Endothelial cell of umbilical vein (primary cell): ENCODE results near the gene VGLL4. TPM values are rescaled to one million over a fixed set of nuclear protein-coding genes. Genes with fewer than 3 reads are reported as not detected.

ENCODE experiments used
- BruUV-seq: library from RNA; stranded (reverse); fragments of 400-500 nt; replicated peaks from 2 replicates; lab custom pipeline; 2021; lab: Mats Ljungman, UMichigan
- CTCF ChIA-PET: fragments of 300-600, 350-600 bp; sonication (Branson Sonifier 250); formaldehyde crosslinking; loops from one replicate; lab custom pipeline; 2021; ENCODE audit warnings: antibody characterized with exemption, inconsistent platforms; lab: Charles Lee
- POLR2A ChIA-PET: fragments of 300-600, 350-600 bp; sonication (Branson Sonifier 250); formaldehyde crosslinking; loops from one replicate; lab custom pipeline; 2021; ENCODE audit warnings: antibody characterized with exemption, inconsistent platforms; lab: Charles Lee
- DNase-seq: peaks from one replicate; pipeline ENCODE4 v3.0.0-alpha.2; 2011; ENCODE audit warnings: low read depth, low spot score
- FAIRE-seq: peaks from 2 replicates; lab custom pipeline; 2011; peaks lifted over from hg19 to GRCh38; lab: Jason Lieb, UNC
- H2AFZ ChIP-seq: 2 replicates; pipeline ENCODE4 v1.6.0; 2012; ENCODE audit warnings: low read depth, low read length, control low read depth, inconsistent platforms
- H3K27ac ChIP-seq: 2 replicates; pipeline ENCODE4 v1.5.1; 2011; ENCODE audit warnings: low read depth, mild to moderate bottlenecking, control low read depth, low read length, moderate library complexity; ENCODE audit not compliant: insufficient read depth
- H3K27me3 ChIP-seq, 2 experiments: 2 replicates each; pipeline versions ENCODE4 v1.6.0 to v1.6.1; 2011; ENCODE audit warnings: low read length in 2 of 2, mixed read lengths in 1 of 2; ENCODE audit not compliant: control insufficient read depth in 2 of 2, insufficient read depth in 2 of 2
- H3K36me3 ChIP-seq, 2 experiments: 2 replicates in 1 of 2; 3 replicates in 1 of 2; pipeline ENCODE4 v1.5.1; 2011; ENCODE audit warnings: low read length in 2 of 2, mild to moderate bottlenecking in 1 of 2, moderate library complexity in 1 of 2; ENCODE audit not compliant: control insufficient read depth in 2 of 2, insufficient read depth in 2 of 2; ENCODE audit errors: extremely low read depth in 1 of 2
- H3K4me1 ChIP-seq: 3 replicates; pipeline ENCODE4 v1.5.1; 2011; ENCODE audit warnings: mild to moderate bottlenecking, low read length; ENCODE audit not compliant: control insufficient read depth, insufficient read depth; ENCODE audit errors: extremely low read depth
- H3K4me2 ChIP-seq: 2 replicates; pipeline ENCODE4 v1.6.1; 2011; ENCODE audit warnings: low read length, control low read depth, mixed read lengths; ENCODE audit not compliant: insufficient read depth
- H3K4me3 ChIP-seq, 3 experiments: fragments of 200-600 bp in 1 of 3; sonication (generic), shearing (Covaris generic) in 1 of 3; replicated peaks in 1 of 3; 2 replicates each; pipeline ENCODE4 v1.5.1; 2011 to 2016; ENCODE audit warnings: control low read depth in 3 of 3, low read length in 3 of 3, mild to moderate bottlenecking in 2 of 3, inconsistent platforms in 1 of 3, low read depth in 1 of 3, moderate library complexity in 1 of 3; ENCODE audit not compliant: insufficient read depth in 1 of 3
- H3K79me2 ChIP-seq: 2 replicates; pipeline ENCODE4 v1.6.0; 2012; ENCODE audit warnings: low read length, inconsistent platforms; ENCODE audit not compliant: control insufficient read depth, insufficient read depth
- H3K9ac ChIP-seq: replicated peaks from 2 replicates; pipeline ENCODE3; 2011; ENCODE audit warnings: low read length, control low read depth; ENCODE audit not compliant: insufficient read depth; ENCODE audit errors: extremely low read depth
- H3K9me1 ChIP-seq: replicated peaks from 3 replicates; pipeline ENCODE4 v1.6.0; 2011; ENCODE audit warnings: mild to moderate bottlenecking, low read length; ENCODE audit not compliant: control insufficient read depth, insufficient read depth; ENCODE audit errors: extremely low read depth
- H3K9me3 ChIP-seq: replicated peaks from 2 replicates; pipeline ENCODE4 v1.5.1; 2012; ENCODE audit warnings: low read length, inconsistent platforms; ENCODE audit not compliant: control insufficient read depth, insufficient read depth
- H4K20me1 ChIP-seq: replicated peaks from 2 replicates; pipeline ENCODE3; 2011; ENCODE audit warnings: mild to moderate bottlenecking, low read length; ENCODE audit not compliant: control insufficient read depth, insufficient read depth; ENCODE audit errors: extremely low read depth
- CTCF ChIP-seq, 2 donors: IDR thresholded peaks; 1 replicate in 1 of 2; 2 replicates in 1 of 2; pipeline ENCODE4 v1.5.1; 2011; ENCODE audit warnings: low read length in 2 of 2, mild to moderate bottlenecking in 2 of 2, moderate library complexity in 2 of 2, control low read depth in 1 of 2, inconsistent platforms in 1 of 2, low read depth in 1 of 2; ENCODE audit not compliant: insufficient read depth in 1 of 2; ENCODE audit errors: extremely low read depth in 1 of 2
- EZH2 ChIP-seq: IDR thresholded peaks from 2 replicates; pipeline ENCODE4 v1.6.1; 2012; ENCODE audit warnings: borderline replicate concordance, low read depth, mild to moderate bottlenecking, moderate library complexity, low read length, inconsistent platforms; ENCODE audit not compliant: severe bottlenecking
- FOS ChIP-seq: IDR thresholded peaks from 2 replicates; pipeline ENCODE4 v1.6.1; 2011; ENCODE audit warnings: mild to moderate bottlenecking, low read length, moderate library complexity, borderline replicate concordance; ENCODE audit not compliant: insufficient read depth
- GATA2 ChIP-seq: IDR thresholded peaks from 2 replicates; pipeline ENCODE4 v1.7.0; 2011; ENCODE audit warnings: low read depth, mild to moderate bottlenecking, moderate library complexity, mixed read lengths, low read length; ENCODE audit not compliant: insufficient read length, insufficient read depth
- JUN ChIP-seq: IDR thresholded peaks from 2 replicates; pipeline ENCODE4 v1.6.1; 2011; ENCODE audit warnings: borderline replicate concordance, low read depth; ENCODE audit not compliant: insufficient read length, insufficient read depth
- MYC ChIP-seq: IDR thresholded peaks from one replicate; pipeline ENCODE4 v1.6.1; 2011; ENCODE audit warnings: mild to moderate bottlenecking, low read depth, low read length
- POLR2A ChIP-seq: IDR thresholded peaks from 2 replicates; pipeline ENCODE4 v1.6.1; 2012; ENCODE audit warnings: low read depth, mild to moderate bottlenecking, control low read depth, low read length
- POLR2AphosphoS5 ChIP-seq: IDR thresholded peaks from 2 replicates; pipeline ENCODE4 v1.6.1; 2012; ENCODE audit warnings: low read depth, mild to moderate bottlenecking, control low read depth, low read length, moderate library complexity; ENCODE audit not compliant: insufficient read depth
- dilution Hi-C: fragments of 300-500 bp; cut with MboI; formaldehyde crosslinking; loops from one replicate; pipeline ENCODE4 v1.15.0; 2019; ENCODE audit warnings: low sequenced_read_pairs; ENCODE audit not compliant: extremely low pct_ligation_motif_present
- intact Hi-C: fragments of 100-400 bp; cut with micrococcal nuclease; formaldehyde crosslinking; loops from one replicate; pipeline ENCODE4 v1.10.0; 2022
- polyA plus RNA-seq, 4 experiments: library from polyadenylated mRNA; depleted of rRNA in 3 of 4; stranded (reverse) in 3 of 4; unstranded in 1 of 4; fragments of >200 nt; gene quantifications; 2 replicates each; pipeline versions ENCODE4 v1.2.1 to v1.2.3, GENCODE V29; 2011 to 2012; ENCODE audit warnings: missing spikeins in 1 of 4
- total RNA-seq: library from RNA; stranded (reverse); gene quantifications from 2 replicates; pipeline ENCODE4 v1.2.3, GENCODE V29; 2021
- TF ChIP-seq, protein P1 (sequence below): IDR thresholded peaks from 2 replicates; pipeline ENCODE4 v1.6.1; 2011; ENCODE audit not compliant: insufficient read depth, insufficient read length

The VGLL4 gene
- total and polyA plus RNA-seq, 2 donors (not counting 3 experiments of a cell fraction or from before 2014, with no cell fraction given) = 67.0 to 78.9 TPM

GRCh38 chr3:11626084-11626463 lies 17.6 kb downstream of the VGLL4 start:
- no peaks in the 10 kb centered on the region for H3K27me3 ChIP-seq
- POLR2A ChIA-PET = interaction anchor here (0.7 to 1.7 kb wide), 2 partner anchors 13 to 25 kb away, joined by 3 to 4 read pairs; no protein-coding TSS in a partner anchor
- H3K9ac ChIP-seq = no peak overlapping the region
- no peak for DNase-seq
- peaks cover 20% of the 10 kb centered on the region for H4K20me1 ChIP-seq
- peak overlapping the region; percentile 22 for H3K4me2 ChIP-seq
- H3K36me3 ChIP-seq = no peaks in the 10 kb centered on the region
- dilution Hi-C loops = no loop called here
- H3K9me1 ChIP-seq = no peaks in the 10 kb centered on the region
- intact Hi-C loops = no loop called here
- CTCF ChIA-PET = interaction anchor here (0.8 to 1.8 kb wide), 6 partner anchors 8 to 26 kb away, joined by 3 to 11 read pairs (median 3); no protein-coding TSS in a partner anchor
- H3K79me2 ChIP-seq = peaks cover 99% of the 10 kb centered on the region
- H2AFZ ChIP-seq = no peak overlapping the region
- H3K9me3 ChIP-seq = no peaks in the 10 kb centered on the region
- FAIRE-seq = no peak
- H3K4me3 ChIP-seq = no peak overlapping the region
- no peak for TF ChIP-seq FOS
- no peak for TF ChIP-seq MYC
- no peak overlapping the region for H3K27ac ChIP-seq
- BruUV-seq = no TSS peak
- peaks cover 21% of the 10 kb centered on the region for H3K4me1 ChIP-seq

- ChIA-PET CTCF (interaction anchor here (0.8 to 1.8 kb wide), 7 partner anchors 9 to 25 kb away, joined by 3 to 11 read pairs (median 5); no protein-coding TSS in a partner anchor), POLR2A (interaction anchor here (1.7 kb wide), 1 partner anchor 24 kb away, joined by 3 read pairs; no protein-coding TSS in a partner anchor)
- H3K4me2 ChIP-seq = no peak overlapping the region
- no peak overlapping the region for H3K4me3 ChIP-seq
- H4K20me1 ChIP-seq = peaks cover 20% of the 10 kb centered on the region
- H2AFZ ChIP-seq = no peak overlapping the region
- H3K9me1 ChIP-seq = no peaks in the 10 kb centered on the region
- DNase-seq = no peak
- H3K9ac ChIP-seq = no peak overlapping the region
- TF ChIP-seq JUN (no peak), POLR2A (no peak), POLR2AphosphoS5 (no peak), CTCF (IDR thresholded peaks at IDR 0.05; ENCODE audit: extremely low read depth in 1 of 2, insufficient read depth in 1 of 2, low read depth in 1 of 2, low read length in 2 of 2) (no peak), GATA2 (no peak), EZH2 (no peak), MYC (no peak)
- TF ChIP-seq, protein P1, sequence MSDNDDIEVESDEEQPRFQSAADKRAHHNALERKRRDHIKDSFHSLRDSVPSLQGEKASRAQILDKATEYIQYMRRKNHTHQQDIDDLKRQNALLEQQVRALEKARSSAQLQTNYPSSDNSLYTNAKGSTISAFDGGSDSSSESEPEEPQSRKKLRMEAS = no peak
- dilution Hi-C loops = no loop called here
- intact Hi-C loops = no loop called here
- no peak for FAIRE-seq
- H3K36me3 ChIP-seq = no peaks in the 10 kb centered on the region
- H3K27ac ChIP-seq = no peak overlapping the region
- H3K27me3 ChIP-seq = no peaks in the 10 kb centered on the region
- no TSS peak for BruUV-seq
- peaks cover 24% of the 10 kb centered on the region for H3K4me1 ChIP-seq
- H3K79me2 ChIP-seq = peaks cover 99% of the 10 kb centered on the region
- no peaks in the 10 kb centered on the region for H3K9me3 ChIP-seq
Observed at GRCh38 chr3:11625376-11626083, 18.2 kb downstream of the VGLL4 start.
